DOHH2 (cell line): Measurements from ENCODE around the gene NF1.
"Not testable (repeated sequence)": the region's sequence is repeated elsewhere in the genome, so short reads cannot be mapped to it uniquely, and the experiment has no call there.

ENCODE experiments used
- EZH2phosphoT487 ChIP-seq: fragments of 200-600 bp; sonication (generic); IDR thresholded peaks from 2 replicates; pipeline ENCODE4 v1.6.1; 2017; ENCODE audit warnings: borderline replicate concordance, mild to moderate bottlenecking, antibody characterized with exemption, low read length, moderate library complexity, mixed read lengths
- TF ChIP-seq, protein P1 (sequence below): fragments of 200-600 bp; sonication (generic); IDR thresholded peaks from one replicate; pipeline ENCODE4 v1.5.1; 2014; ENCODE audit warnings: antibody characterized with exemption, mild to moderate bottlenecking, low read depth, low read length; ENCODE audit not compliant: poor library complexity, severe bottlenecking

DNA sequence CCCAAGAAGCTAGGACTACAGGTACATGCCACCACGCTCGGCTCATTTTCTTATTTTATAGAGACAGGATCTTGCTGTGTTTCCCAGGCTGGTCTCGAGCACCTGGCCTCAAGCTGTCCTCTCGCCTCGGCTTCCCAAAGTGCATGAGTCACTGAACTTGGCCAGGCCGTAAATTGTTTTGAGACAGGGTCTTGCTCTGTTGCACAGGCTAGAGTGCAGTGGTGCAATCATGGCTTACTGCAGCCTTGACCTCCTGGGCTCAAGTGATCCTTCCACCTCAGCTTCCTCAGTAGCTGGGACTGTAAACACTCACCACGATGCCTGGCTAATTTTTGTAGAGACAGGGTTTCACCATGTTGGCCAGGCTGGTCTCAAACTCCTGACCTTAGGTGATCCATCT lies 18.6 kb downstream of the NF1 start:
- TF ChIP-seq, protein P1, sequence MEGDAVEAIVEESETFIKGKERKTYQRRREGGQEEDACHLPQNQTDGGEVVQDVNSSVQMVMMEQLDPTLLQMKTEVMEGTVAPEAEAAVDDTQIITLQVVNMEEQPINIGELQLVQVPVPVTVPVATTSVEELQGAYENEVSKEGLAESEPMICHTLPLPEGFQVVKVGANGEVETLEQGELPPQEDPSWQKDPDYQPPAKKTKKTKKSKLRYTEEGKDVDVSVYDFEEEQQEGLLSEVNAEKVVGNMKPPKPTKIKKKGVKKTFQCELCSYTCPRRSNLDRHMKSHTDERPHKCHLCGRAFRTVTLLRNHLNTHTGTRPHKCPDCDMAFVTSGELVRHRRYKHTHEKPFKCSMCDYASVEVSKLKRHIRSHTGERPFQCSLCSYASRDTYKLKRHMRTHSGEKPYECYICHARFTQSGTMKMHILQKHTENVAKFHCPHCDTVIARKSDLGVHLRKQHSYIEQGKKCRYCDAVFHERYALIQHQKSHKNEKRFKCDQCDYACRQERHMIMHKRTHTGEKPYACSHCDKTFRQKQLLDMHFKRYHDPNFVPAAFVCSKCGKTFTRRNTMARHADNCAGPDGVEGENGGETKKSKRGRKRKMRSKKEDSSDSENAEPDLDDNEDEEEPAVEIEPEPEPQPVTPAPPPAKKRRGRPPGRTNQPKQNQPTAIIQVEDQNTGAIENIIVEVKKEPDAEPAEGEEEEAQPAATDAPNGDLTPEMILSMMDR = not testable (repeated sequence)
- TF ChIP-seq EZH2phosphoT487 = not testable (repeated sequence)
